Endothelial cell of coronary artery (primary cell): ENCODE data around the gene SSR4. TPM values are rescaled to one million over a fixed set of nuclear protein-coding genes. Genes with fewer than 3 reads are reported as not detected.

ENCODE experiments used
- total RNA-seq: library from RNA; depleted of rRNA; stranded (reverse); fragments of >200 nt; gene quantifications from 2 replicates; pipeline ENCODE4 v1.2.3, GENCODE V29; 2014

Gene SSR4
- 144 and 169 TPM in 2 replicates for total RNA-seq

DNA sequence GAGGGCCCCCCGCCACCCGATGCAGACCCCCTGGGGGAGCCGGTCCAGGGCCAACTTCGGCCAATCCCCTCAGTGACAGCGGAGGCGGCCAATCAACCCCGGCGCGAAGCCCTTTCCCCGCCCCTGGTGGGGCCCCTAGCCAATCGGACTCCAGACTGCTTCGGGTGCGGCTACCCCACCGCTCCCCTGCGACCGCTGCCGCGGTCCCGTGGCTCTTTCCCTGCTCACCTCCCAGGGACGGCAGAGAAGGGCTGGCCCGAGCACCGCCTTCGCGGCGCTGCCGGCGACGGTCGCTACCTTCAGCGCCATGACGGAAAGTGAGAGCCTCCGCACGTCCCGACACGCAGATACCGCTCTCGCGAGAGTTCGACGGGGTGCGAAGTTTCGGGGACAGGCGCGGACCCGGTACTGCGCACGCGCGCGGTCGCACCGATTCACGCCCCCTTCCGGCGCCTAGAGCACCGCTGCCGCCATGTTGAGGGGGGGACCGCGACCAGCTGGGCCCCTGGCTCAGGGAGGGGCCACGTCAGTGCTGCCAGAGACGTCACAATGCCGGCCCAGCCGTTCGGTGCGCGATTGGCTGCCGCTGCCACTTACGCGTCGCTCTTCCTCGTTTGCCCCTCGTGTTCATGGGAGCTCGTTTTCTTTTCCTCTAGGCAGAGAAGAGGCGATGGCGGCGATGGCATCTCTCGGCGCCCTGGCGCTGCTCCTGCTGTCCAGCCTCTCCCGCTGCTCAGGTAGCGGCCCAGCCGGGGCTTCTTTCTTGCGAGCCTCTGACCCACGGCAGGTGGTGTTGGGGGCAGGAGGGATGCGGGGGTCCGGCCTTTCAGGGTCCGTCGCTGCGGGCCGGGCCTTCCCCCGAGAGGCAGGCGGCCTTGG, at the start of gene SSR4, which contains the start of gene IDH3G:
Gene SSR4 (plus strand): TSS at position 651 of the 879 bp plus-strand sequence. CDS start 20 bp downstream, at position 671.
Gene IDH3G (minus strand): TSS at position 358 of the 879 bp plus-strand sequence. CDS start 49 bp downstream, at position 309.

DNA sequence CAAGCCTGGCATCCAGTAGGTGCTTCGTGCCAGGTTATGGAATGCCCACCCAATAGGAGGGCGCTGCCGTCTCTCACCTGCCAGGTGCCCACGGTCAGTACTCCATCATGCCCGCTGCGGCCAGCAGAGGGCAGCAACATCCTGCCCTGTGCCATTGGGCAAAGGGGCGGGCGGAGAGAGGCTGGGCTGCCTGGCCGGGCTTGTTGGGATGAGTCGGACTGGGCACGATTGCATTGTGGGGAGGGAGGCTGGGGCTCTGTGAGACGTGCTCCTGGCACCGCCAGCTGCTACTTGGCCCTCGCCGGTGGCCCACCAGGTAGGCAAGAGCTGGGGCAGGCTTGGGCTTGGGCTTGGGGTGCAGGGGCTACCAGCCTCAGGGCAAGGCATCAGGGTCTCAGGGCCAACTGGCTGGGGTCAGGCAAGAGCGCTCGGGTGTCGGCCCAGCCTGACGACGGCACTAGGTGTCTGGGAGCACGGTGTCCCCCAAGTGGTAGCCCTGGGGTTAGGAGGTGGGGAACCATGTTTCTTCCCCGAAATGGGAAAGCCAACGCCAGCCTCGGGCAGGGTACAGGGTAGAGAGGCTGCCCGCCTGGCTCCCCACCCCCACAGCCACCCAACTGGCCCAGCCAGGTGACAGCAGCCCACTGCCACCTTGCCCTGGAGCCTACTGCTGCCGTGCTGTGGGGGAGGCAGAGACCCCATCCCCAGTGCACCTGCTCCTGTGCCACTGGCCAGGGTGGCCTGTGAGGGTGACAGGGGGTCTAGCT, 30.3 kb upstream of the SSR4 start, which contains the start of gene PLXNB3:
Gene PLXNB3 (plus strand): TSS at position 261 of the 767 bp plus-strand sequence. CDS start 1,287 bp downstream, outside the sequence.

DNA sequence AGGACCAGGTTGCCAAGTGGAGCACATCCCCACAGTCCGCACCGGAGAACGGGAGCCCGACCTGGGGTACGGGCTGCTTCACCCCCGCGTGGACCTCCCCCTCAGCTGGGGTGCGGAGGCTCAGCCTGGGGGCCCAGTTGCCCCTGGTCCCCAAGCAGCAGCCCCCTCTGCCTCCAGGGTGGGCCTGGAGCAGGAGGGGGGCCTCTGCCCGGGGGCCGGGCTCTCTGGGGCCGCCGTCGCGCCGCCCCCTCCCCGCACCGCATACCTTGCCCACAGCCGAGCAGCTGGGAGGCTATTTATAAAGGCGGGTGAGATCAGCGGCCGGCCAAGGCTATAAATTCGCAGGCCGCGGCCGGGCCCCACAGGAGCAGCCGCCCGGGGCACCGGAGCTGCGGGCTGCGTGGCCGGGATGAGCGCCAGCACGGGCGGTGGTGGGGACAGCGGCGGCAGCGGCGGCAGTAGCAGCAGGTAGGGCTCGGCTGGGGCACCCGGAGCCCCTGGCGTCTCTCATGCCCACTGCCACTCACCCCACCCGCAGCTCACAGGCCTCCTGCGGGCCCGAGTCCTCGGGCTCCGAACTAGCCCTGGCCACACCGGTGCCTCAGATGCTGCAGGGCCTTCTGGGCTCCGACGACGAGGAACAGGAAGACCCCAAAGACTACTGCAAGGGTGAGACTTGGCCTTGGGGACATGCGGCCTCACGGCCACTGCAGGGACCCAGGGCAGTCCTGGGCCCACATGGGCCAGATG, 13.6 kb upstream of the SSR4 start, which contains the start of gene SRPK3:
Gene SRPK3 (plus strand): TSS at position 364 of the 750 bp plus-strand sequence. CDS start 46 bp downstream, at position 410.

DNA sequence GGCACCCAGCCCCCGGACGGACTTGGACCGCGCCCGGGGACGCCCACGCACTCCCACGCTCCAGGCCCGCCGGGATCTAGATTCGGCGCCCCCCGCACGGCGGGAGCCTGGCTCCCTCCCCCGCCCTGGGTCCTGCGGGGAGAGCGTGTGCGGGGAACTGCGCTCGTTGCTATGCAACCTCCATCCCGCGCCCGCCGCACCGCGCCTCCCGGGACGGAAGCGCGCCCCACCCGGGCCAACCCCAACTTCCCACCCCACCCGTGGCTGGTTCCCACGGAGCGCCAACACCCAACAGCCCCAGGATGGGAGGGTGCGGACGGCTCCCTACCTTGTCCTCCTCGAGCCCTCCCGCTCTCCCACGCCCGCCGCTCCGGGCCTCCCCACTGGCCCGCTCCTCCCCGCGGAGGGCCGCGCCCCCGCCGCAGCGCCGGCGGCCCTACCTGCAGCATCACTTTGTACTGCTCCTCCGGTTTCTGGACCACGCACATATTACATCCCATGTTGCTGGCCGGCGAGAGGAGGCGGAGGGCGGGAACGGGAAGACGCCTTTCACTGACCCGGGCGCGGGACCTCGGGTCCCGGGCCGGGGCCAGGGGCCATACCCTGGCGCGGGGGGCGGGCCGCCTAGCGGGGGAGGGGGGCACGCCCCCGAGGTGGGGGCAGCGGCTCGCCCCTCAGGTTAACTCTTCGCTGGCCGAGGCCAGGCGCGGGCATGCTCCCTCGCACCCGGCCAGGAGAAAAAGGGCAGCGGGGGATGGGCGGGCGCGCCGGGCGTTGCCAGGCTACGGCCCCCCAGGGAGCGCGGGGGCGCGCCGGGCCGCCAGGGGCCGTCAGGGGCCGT, 35.6 kb downstream of the SSR4 start, which contains the start of gene PDZD4:
Gene PDZD4 (minus strand): TSS at position 746 of the 841 bp plus-strand sequence. CDS start 246 bp downstream, at position 500.

Other genes starting within 250 kb of the SSR4 start
- 36.4 and 40.9 TPM in 2 replicates for gene CCNQ, start 195.5 kb upstream of the SSR4 start, total RNA-seq
- under 0.01 TPM in 1 of 2 replicates, not detected in the other for gene DUSP9, start 147.5 kb upstream of the SSR4 start, total RNA-seq
- gene PNCK, start 120.9 kb upstream of the SSR4 start, total RNA-seq: 0.09 TPM in 1 of 2 replicates, not detected in the other
- 3.4 and 7.9 TPM in 2 replicates for gene SLC6A8, start 106.7 kb upstream of the SSR4 start, total RNA-seq
- 265 and 294 TPM in 2 replicates for gene BCAP31, start 70.3 kb upstream of the SSR4 start, total RNA-seq
- gene ABCD1, start 69.8 kb upstream of the SSR4 start, total RNA-seq: 6.8 and 10.6 TPM in 2 replicates
- 3.2 and 5.5 TPM in 2 replicates for gene PLXNB3, start 30.4 kb upstream of the SSR4 start, total RNA-seq
- 0.09 TPM in 2 replicates for gene SRPK3, start 13.6 kb upstream of the SSR4 start, total RNA-seq
- gene IDH3G, start 293 bp upstream of the SSR4 start, total RNA-seq: 53.3 and 54.2 TPM in 2 replicates
- gene PDZD4, start 35.9 kb downstream of the SSR4 start, total RNA-seq: 0.09 TPM in 2 replicates
- 0.09 and 0.28 TPM in 2 replicates for gene L1CAM, start 91.5 kb downstream of the SSR4 start, total RNA-seq
- gene AVPR2, start 110.0 kb downstream of the SSR4 start, total RNA-seq: not detected in 2 replicates
- gene ARHGAP4, start 131.6 kb downstream of the SSR4 start, total RNA-seq: 26.4 and 50.0 TPM in 2 replicates
- 63.2 and 81.5 TPM in 2 replicates for gene NAA10, start 140.4 kb downstream of the SSR4 start, total RNA-seq
- 1.6 and 2.1 TPM in 2 replicates for gene RENBP, start 150.0 kb downstream of the SSR4 start, total RNA-seq
- gene HCFC1, start 177.2 kb downstream of the SSR4 start, total RNA-seq: 14.8 and 16.4 TPM in 2 replicates
- gene TMEM187, start 178.1 kb downstream of the SSR4 start, total RNA-seq: 4.9 and 8.1 TPM in 2 replicates
- gene IRAK1, start 225.2 kb downstream of the SSR4 start, total RNA-seq: 69.3 and 71.9 TPM in 2 replicates